LNCaP clone FGC (cell line): ENCODE data around the gene PPP1R16B.

Source experiments
- DNase-seq: peaks from one replicate; pipeline ENCODE4 v3.0.0-alpha.2; 2011; ENCODE audit warnings: low read depth
- H3K4me3 ChIP-seq: 2 replicates; pipeline ENCODE4 v1.5.1; 2011; ENCODE audit warnings: mild to moderate bottlenecking, low read depth, low read length, control low read depth
- CTCF ChIP-seq: IDR thresholded peaks from 2 replicates; pipeline ENCODE4 v1.5.1; 2012; ENCODE audit warnings: mild to moderate bottlenecking; ENCODE audit not compliant: control insufficient read depth, insufficient read depth; ENCODE audit errors: extremely low read depth

The PPP1R16B gene

GRCh38 chr20:38889792-38890496 lies 84.4 kb downstream of the PPP1R16B start:
- TF ChIP-seq CTCF: no peak
- DNase-seq: no peak
- no peak overlapping the region for H3K4me3 ChIP-seq

- TF ChIP-seq CTCF: no peak
- no peak for DNase-seq
- no peak overlapping the region for H3K4me3 ChIP-seq
Measured at GRCh38 chr20:38890497-38890818, 85.0 kb downstream of the PPP1R16B start.

GRCh38 chr20:38892091-38892981 lies 86.8 kb downstream of the PPP1R16B start:
- H3K4me3 ChIP-seq: no peak overlapping the region
- no peak for TF ChIP-seq CTCF
- no peak for DNase-seq

GRCh38 chr20:38893056-38893564 lies 87.6 kb downstream of the PPP1R16B start:
- no peak for DNase-seq
- no peak for TF ChIP-seq CTCF
- H3K4me3 ChIP-seq: no peak overlapping the region

GRCh38 chr20:38893565-38894090 lies 88.1 kb downstream of the PPP1R16B start:
- TF ChIP-seq CTCF: peak; percentile 99
- DNase-seq: no peak
- H3K4me3 ChIP-seq: no peak overlapping the region

- DNase-seq: no peak
- no peak for TF ChIP-seq CTCF
- H3K4me3 ChIP-seq: no peak overlapping the region
Measured at GRCh38 chr20:38894091-38894847, 88.8 kb downstream of the PPP1R16B start.
